HEK293 (cell line): Measurements from ENCODE around the gene OR8B4.
"Not testable (repeated sequence)": the region's sequence is repeated elsewhere in the genome, so short reads cannot be mapped to it uniquely, and the experiment has no call there.

Source experiments
- CTCF ChIA-PET: fragments of 350-600 bp; formaldehyde crosslinking; extraction: SDS; loops from one replicate; lab custom pipeline; 2021; ENCODE audit warnings: antibody characterized with exemption; lab: Yijun Ruan, JAX
- POLR2A ChIA-PET: fragments of 300-600 bp; formaldehyde crosslinking; extraction: SDS; loops from one replicate; lab custom pipeline; 2020; ENCODE audit warnings: antibody characterized with exemption, inconsistent platforms; lab: Yijun Ruan, JAX
- H3K27ac ChIP-seq: fragments of 200-500 bp; sonication (Bioruptor generic); 2 replicates; pipeline ENCODE4 v1.5.1; 2014; ENCODE audit warnings: low read depth, low read length, control low read depth, inconsistent platforms; ENCODE audit errors: extremely low read depth
- H3K36me3 ChIP-seq, 2 experiments: fragments of 200-500 bp in 1 of 2; sonication (Bioruptor generic) in 1 of 2; 1 replicate in 1 of 2; 2 replicates in 1 of 2; pipeline ENCODE4 v1.5.1; 2014 to 2017; ENCODE audit warnings: inconsistent platforms in 2 of 2, low read length in 2 of 2; ENCODE audit not compliant: control insufficient read depth in 2 of 2, insufficient read depth in 1 of 2
- H3K4me1 ChIP-seq: fragments of 200-500 bp; sonication (Bioruptor generic); 2 replicates; pipeline ENCODE4 v1.5.1; 2014; ENCODE audit warnings: mild to moderate bottlenecking, low read length, inconsistent platforms; ENCODE audit not compliant: control insufficient read depth, insufficient read depth
- H3K4me3 ChIP-seq: 2 replicates; pipeline ENCODE4 v1.5.1; 2011; ENCODE audit warnings: low read depth, mild to moderate bottlenecking, control low read depth, low read length, moderate library complexity
- H3K9me3 ChIP-seq: fragments of 200-500 bp; sonication (Bioruptor generic); 2 replicates; pipeline ENCODE4 v1.5.1; 2014; ENCODE audit warnings: low read depth, low read length, inconsistent platforms; ENCODE audit not compliant: control insufficient read depth, insufficient read depth
- BCL11B ChIP-seq: fragments of 450-650 bp; formaldehyde crosslinking; IDR thresholded peaks from 2 replicates; pipeline ENCODE4 v1.5.1; 2016; ENCODE audit warnings: low read depth, missing biosample characterization, missing genetic modification characterization
- FEZF1 ChIP-seq: fragments of 450-650 bp; formaldehyde crosslinking; IDR thresholded peaks from 2 replicates; pipeline ENCODE4 v1.5.1; 2016; ENCODE audit warnings: missing biosample characterization, missing genetic modification characterization
- GLIS2 ChIP-seq: fragments of 450-650 bp; formaldehyde crosslinking; IDR thresholded peaks from 2 replicates; pipeline ENCODE4 v1.5.1; 2016; ENCODE audit warnings: missing biosample characterization, missing genetic modification characterization
- RBAK ChIP-seq: fragments of 450-650 bp; formaldehyde crosslinking; IDR thresholded peaks from 2 replicates; pipeline ENCODE4 v1.5.1; 2016; ENCODE audit warnings: missing biosample characterization, missing genetic modification characterization
- ZFP37 ChIP-seq: fragments of 450-650 bp; formaldehyde crosslinking; IDR thresholded peaks from 2 replicates; pipeline ENCODE4 v1.5.1; 2016; ENCODE audit warnings: missing biosample characterization, missing genetic modification characterization
- ZFP69B ChIP-seq: fragments of 450-650 bp; formaldehyde crosslinking; IDR thresholded peaks from 2 replicates; pipeline ENCODE4 v1.5.1; 2016; ENCODE audit warnings: missing biosample characterization, missing genetic modification characterization
- ZIC2 ChIP-seq: fragments of 450-650 bp; formaldehyde crosslinking; IDR thresholded peaks from 2 replicates; pipeline ENCODE4 v1.5.1; 2016; ENCODE audit warnings: missing biosample characterization, missing genetic modification characterization
- ZNF138 ChIP-seq: fragments of 450-650 bp; formaldehyde crosslinking; IDR thresholded peaks from 2 replicates; pipeline ENCODE4 v1.5.1; 2016; ENCODE audit warnings: missing biosample characterization, missing genetic modification characterization, borderline replicate concordance
- ZNF155 ChIP-seq: fragments of 450-650 bp; formaldehyde crosslinking; IDR thresholded peaks from 2 replicates; pipeline ENCODE4 v1.5.1; 2016; ENCODE audit warnings: missing biosample characterization, missing genetic modification characterization
- ZNF169 ChIP-seq: fragments of 450-650 bp; formaldehyde crosslinking; IDR thresholded peaks from 2 replicates; pipeline ENCODE4 v1.5.1; 2016; ENCODE audit warnings: missing biosample characterization, missing genetic modification characterization
- ZNF2 ChIP-seq: fragments of 450-650 bp; formaldehyde crosslinking; IDR thresholded peaks from 2 replicates; pipeline ENCODE4 v1.5.1; 2016; ENCODE audit warnings: missing biosample characterization, missing genetic modification characterization
- ZNF280C ChIP-seq: fragments of 450-650 bp; formaldehyde crosslinking; IDR thresholded peaks from 2 replicates; pipeline ENCODE4 v1.5.1; 2016; ENCODE audit warnings: missing biosample characterization, missing genetic modification characterization
- ZNF488 ChIP-seq: fragments of 450-650 bp; formaldehyde crosslinking; IDR thresholded peaks from 2 replicates; pipeline ENCODE4 v1.5.1; 2016; ENCODE audit warnings: missing biosample characterization, missing genetic modification characterization
- ZNF510 ChIP-seq: fragments of 450-650 bp; formaldehyde crosslinking; IDR thresholded peaks from 2 replicates; pipeline ENCODE4 v1.5.1; 2018; ENCODE audit warnings: mild to moderate bottlenecking, missing genetic modification characterization, missing biosample characterization; ENCODE audit not compliant: insufficient replicate concordance
- ZNF639 ChIP-seq: fragments of 450-650 bp; formaldehyde crosslinking; IDR thresholded peaks from 2 replicates; pipeline ENCODE4 v1.5.1; 2016; ENCODE audit warnings: missing biosample characterization, missing genetic modification characterization
- ZSCAN4 ChIP-seq: fragments of 450-650 bp; formaldehyde crosslinking; IDR thresholded peaks from 2 replicates; pipeline ENCODE4 v1.5.1; 2017; ENCODE audit warnings: missing biosample characterization, missing genetic modification characterization
- TF ChIP-seq, protein P1 (sequence below): fragments of 450-650 bp; formaldehyde crosslinking; IDR thresholded peaks from 2 replicates; pipeline ENCODE4 v1.5.1; 2016; ENCODE audit warnings: missing biosample characterization, missing genetic modification characterization
- TF ChIP-seq, protein P2 (sequence below): fragments of 450-650 bp; formaldehyde crosslinking; IDR thresholded peaks from 2 replicates; pipeline ENCODE4 v1.5.1; 2016; ENCODE audit warnings: missing biosample characterization, missing genetic modification characterization

Gene OR8B4

GRCh38 chr11:124384399-124384798 is 40.3 kb downstream of the OR8B4 start, which contains the start of gene OR8B2:
OR8B2 (minus strand) TSS chr11:124384499; CDS start chr11:124383343, 1,156 bp downstream.
- no peaks in the 10 kb centered on the region for H3K36me3 ChIP-seq
- H3K27ac ChIP-seq = no peak within 1 kb of the TSS
- POLR2A ChIA-PET = no interaction called here
- H3K9me3 ChIP-seq = no peaks in the 10 kb centered on the region
- no peak for TF ChIP-seq ZFP37 (tag by site-specific recombination)
- TF ChIP-seq, protein P1, sequence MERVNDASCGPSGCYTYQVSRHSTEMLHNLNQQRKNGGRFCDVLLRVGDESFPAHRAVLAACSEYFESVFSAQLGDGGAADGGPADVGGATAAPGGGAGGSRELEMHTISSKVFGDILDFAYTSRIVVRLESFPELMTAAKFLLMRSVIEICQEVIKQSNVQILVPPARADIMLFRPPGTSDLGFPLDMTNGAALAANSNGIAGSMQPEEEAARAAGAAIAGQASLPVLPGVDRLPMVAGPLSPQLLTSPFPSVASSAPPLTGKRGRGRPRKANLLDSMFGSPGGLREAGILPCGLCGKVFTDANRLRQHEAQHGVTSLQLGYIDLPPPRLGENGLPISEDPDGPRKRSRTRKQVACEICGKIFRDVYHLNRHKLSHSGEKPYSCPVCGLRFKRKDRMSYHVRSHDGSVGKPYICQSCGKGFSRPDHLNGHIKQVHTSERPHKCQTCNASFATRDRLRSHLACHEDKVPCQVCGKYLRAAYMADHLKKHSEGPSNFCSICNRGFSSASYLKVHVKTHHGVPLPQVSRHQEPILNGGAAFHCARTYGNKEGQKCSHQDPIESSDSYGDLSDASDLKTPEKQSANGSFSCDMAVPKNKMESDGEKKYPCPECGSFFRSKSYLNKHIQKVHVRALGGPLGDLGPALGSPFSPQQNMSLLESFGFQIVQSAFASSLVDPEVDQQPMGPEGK = no peak
- no peak for TF ChIP-seq RBAK
- no peak for TF ChIP-seq FEZF1
- TF ChIP-seq ZNF155 (tag by site-specific recombination) = no peak
- no peak for TF ChIP-seq ZNF639
- TF ChIP-seq ZIC2 = no peak
- H3K4me1 ChIP-seq = no peaks in the 10 kb centered on the region
- H3K4me3 ChIP-seq = no peak within 1 kb of the TSS
- CTCF ChIA-PET = no interaction called here

GRCh38 chr11:124382857-124383256 is 41.8 kb downstream of the OR8B4 start:
- H3K27ac ChIP-seq, H3K4me1 ChIP-seq, POLR2A ChIA-PET, H3K36me3 ChIP-seq, H3K4me3 ChIP-seq, H3K9me3 ChIP-seq, CTCF ChIA-PET: not testable (repeated sequence)

GRCh38 chr11:124380585-124380984 is 44.1 kb downstream of the OR8B4 start:
- no peak overlapping the region for H3K4me3 ChIP-seq
- no peak overlapping the region for H3K27ac ChIP-seq
- no peaks in the 10 kb centered on the region for H3K9me3 ChIP-seq
- H3K4me1 ChIP-seq = no peaks in the 10 kb centered on the region
- ChIA-PET POLR2A (no interaction called here), CTCF (no interaction called here)
- no peaks in the 10 kb centered on the region for H3K36me3 ChIP-seq
- TF ChIP-seq ZFP37 (tag by site-specific recombination) = no peak
- TF ChIP-seq ZNF280C (tag by site-specific recombination) = no peak
- TF ChIP-seq ZSCAN4 = no peak
- TF ChIP-seq ZNF2 (tag by site-specific recombination) = no peak
- TF ChIP-seq ZNF488 (tag by site-specific recombination) = no peak
- no peak for TF ChIP-seq ZFP69B (tag by site-specific recombination)
- no peak for TF ChIP-seq GLIS2 (tag by site-specific recombination)
- no peak for TF ChIP-seq BCL11B
- TF ChIP-seq ZNF510 (tag by site-specific recombination) = no peak
- no peak for TF ChIP-seq ZNF138 (tag by site-specific recombination)
- TF ChIP-seq, protein P2, sequence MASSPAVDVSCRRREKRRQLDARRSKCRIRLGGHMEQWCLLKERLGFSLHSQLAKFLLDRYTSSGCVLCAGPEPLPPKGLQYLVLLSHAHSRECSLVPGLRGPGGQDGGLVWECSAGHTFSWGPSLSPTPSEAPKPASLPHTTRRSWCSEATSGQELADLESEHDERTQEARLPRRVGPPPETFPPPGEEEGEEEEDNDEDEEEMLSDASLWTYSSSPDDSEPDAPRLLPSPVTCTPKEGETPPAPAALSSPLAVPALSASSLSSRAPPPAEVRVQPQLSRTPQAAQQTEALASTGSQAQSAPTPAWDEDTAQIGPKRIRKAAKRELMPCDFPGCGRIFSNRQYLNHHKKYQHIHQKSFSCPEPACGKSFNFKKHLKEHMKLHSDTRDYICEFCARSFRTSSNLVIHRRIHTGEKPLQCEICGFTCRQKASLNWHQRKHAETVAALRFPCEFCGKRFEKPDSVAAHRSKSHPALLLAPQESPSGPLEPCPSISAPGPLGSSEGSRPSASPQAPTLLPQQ (tag by site-specific recombination) = no peak
- no peak for TF ChIP-seq ZNF169
